K562 (cell line): ENCODE data around the gene EEF1A2.

Source experiments
- CTCF ChIP-seq, 3 experiments: IDR thresholded peaks in 2 of 3; conservative IDR thresholded peaks in 1 of 3; 2 replicates each; pipeline ENCODE4 v1.5.1; 2011 to 2012; ENCODE audit warnings: low read length in 3 of 3, mild to moderate bottlenecking in 3 of 3, control low read depth in 2 of 3, improper control_type of control experiment in 1 of 3, inconsistent platforms in 1 of 3, low read depth in 1 of 3, mixed read lengths in 1 of 3, moderate library complexity in 1 of 3; ENCODE audit not compliant: insufficient read depth in 2 of 3
- MAZ ChIP-seq, 2 experiments: fragments of 450-650 bp in 1 of 2; sonication (generic) in 1 of 2; formaldehyde crosslinking; IDR thresholded peaks in 1 of 2; conservative IDR thresholded peaks in 1 of 2; 2 replicates each; pipeline versions ENCODE4 v1.4.0 to v1.5.0; 2020; ENCODE audit warnings: mild to moderate bottlenecking in 1 of 2, missing genetic modification reagents in 1 of 2
- NBN ChIP-seq: fragments of 450-650 bp; IDR thresholded peaks from 2 replicates; pipeline ENCODE4 v1.6.1; 2016; ENCODE audit warnings: low read depth, mild to moderate bottlenecking
- NRF1 ChIP-seq, 2 experiments: fragments of 450-650 bp; IDR thresholded peaks in 1 of 2; conservative IDR thresholded peaks in 1 of 2; 2 replicates each; pipeline ENCODE4 v1.6.1; 2014; ENCODE audit warnings: mild to moderate bottlenecking in 2 of 2
- POLR2A ChIP-seq: fragments of 450-650 bp; conservative IDR thresholded peaks from 2 replicates; pipeline ENCODE4 v1.6.1; 2016
- PTBP1 ChIP-seq: fragments of 200-400 bp; formaldehyde crosslinking; IDR thresholded peaks from 2 replicates; pipeline ENCODE4 v1.6.1; 2017; ENCODE audit warnings: low read depth, low read length
- SP1 ChIP-seq: sonication (generic); formaldehyde crosslinking; IDR thresholded peaks from 2 replicates; pipeline ENCODE4 v1.8.1; 2022; ENCODE audit warnings: mild to moderate bottlenecking, missing genetic modification reagents
- ZNF780A ChIP-seq: fragments of 250-450 bp; sonication (Bioruptor Pico); IDR thresholded peaks from 2 replicates; pipeline ENCODE4 v1.5.0; 2021; ENCODE audit warnings: mild to moderate bottlenecking

GRCh38 chr20:63529180-63529860 lies 30.4 kb upstream of the EEF1A2 start:
- TF ChIP-seq CTCF (IDR thresholded peaks at IDR 0.05 in 2 of 3, conservative IDR thresholded peaks at IDR 0.05 in 1 of 3; ENCODE audit: insufficient read depth in 2 of 3, low read depth in 1 of 3, low read length in 3 of 3) = no peak
- no peak for TF ChIP-seq SP1 (CRISPR knock-in tag)
- TF ChIP-seq NBN = no peak
- no peak for TF ChIP-seq ZNF780A (CRISPR knock-in tag)
- no peak for TF ChIP-seq PTBP1
- no peak for TF ChIP-seq MAZ (CRISPR knock-in tag; conservative IDR thresholded peaks at IDR 0.05 in 1 of 2, IDR thresholded peaks at IDR 0.05 in 1 of 2)
- TF ChIP-seq NRF1 (conservative IDR thresholded peaks at IDR 0.05 in 1 of 2, IDR thresholded peaks at IDR 0.05 in 1 of 2) = no peak
- no peak for TF ChIP-seq POLR2A
